Stimulated activated naive CD4-positive, alpha-beta T cell treated with Interleukin-2 at 50 U/mL for 16 hours (primary cell): Measurements from ENCODE around the gene SEMA7A.

ENCODE experiments used
- DNase-seq: peaks from one replicate; lab custom pipeline; 2025; lab: John Stamatoyannopoulos, UW

SEMA7A gene

GRCh38 chr15:74387141-74387541, 46.6 kb downstream of the SEMA7A start:
- no peak for DNase-seq

GRCh38 chr15:74386496-74387140, 47.1 kb downstream of the SEMA7A start:
- no peak for DNase-seq

- no peak for DNase-seq
These were observed 48.0 kb downstream of the SEMA7A start for GRCh38 chr15:74385733-74386132.

GRCh38 chr15:74384881-74385643, 48.7 kb downstream of the SEMA7A start:
- DNase-seq, result peak; percentile 39

GRCh38 chr15:74384566-74384880, 49.2 kb downstream of the SEMA7A start:
- no peak for DNase-seq

- peak; percentile 55 for DNase-seq
These were observed 49.8 kb downstream of the SEMA7A start for GRCh38 chr15:74383695-74384565.

- DNase-seq, result no peak
These were observed 50.5 kb downstream of the SEMA7A start for GRCh38 chr15:74383286-74383685.

- DNase-seq, result peak; percentile 64
These were observed 51.5 kb downstream of the SEMA7A start for GRCh38 chr15:74382004-74382816.

- no peak for DNase-seq
These were observed 52.3 kb downstream of the SEMA7A start for GRCh38 chr15:74381481-74381880.

GRCh38 chr15:74381190-74381453, 52.6 kb downstream of the SEMA7A start:
- no peak for DNase-seq

GRCh38 chr15:74380361-74381189, 53.2 kb downstream of the SEMA7A start:
- no peak for DNase-seq

GRCh38 chr15:74378848-74379247, 54.9 kb downstream of the SEMA7A start:
- peak; percentile 68 for DNase-seq

GRCh38 chr15:74377831-74378766, 55.7 kb downstream of the SEMA7A start:
- DNase-seq, result no peak

GRCh38 chr15:74376825-74377581, 56.8 kb downstream of the SEMA7A start:
- no peak for DNase-seq

GRCh38 chr15:74376226-74376625, 57.5 kb downstream of the SEMA7A start:
- no peak for DNase-seq

- DNase-seq, result peak; percentile 81
These were observed 58.5 kb downstream of the SEMA7A start for GRCh38 chr15:74375303-74375693.

- no peak for DNase-seq
These were observed 59.0 kb downstream of the SEMA7A start for GRCh38 chr15:74374648-74375302.

GRCh38 chr15:74373731-74374647, 59.8 kb downstream of the SEMA7A start:
- DNase-seq, result peak; percentile 96
